ENCODE results near the gene KRR1.

GRCh38 chr12:75503866-75504265 lies 7.5 kb downstream of the KRR1 start:
- TF ChIP-seq CTCF (IDR thresholded peaks at IDR 0.05) (no peak), POLR2A (IDR thresholded peaks at IDR 0.05) (no peak)
